ENCODE measurements around the gene CALD1.

GRCh38 chr7:134928554-134928953 is 149.1 kb downstream of the CALD1 start:
- TF ChIP-seq POLR2AphosphoS5 (IDR thresholded peaks at IDR 0.05; ENCODE audit: low read depth, low read length) (no peak), POLR2A (IDR thresholded peaks at IDR 0.05; ENCODE audit: low read depth, low read length) (no peak)
